NCI-H345 (cell line): ENCODE results near the gene MMEL1.
"Not testable (repeated sequence)": the region's sequence is repeated elsewhere in the genome, so short reads cannot be mapped to it uniquely, and the experiment has no call there.

Experiments
- DNase-seq: peaks from one replicate; lab custom pipeline; 2025; lab: John Stamatoyannopoulos, UW

Gene MMEL1

GRCh38 chr1:2632561-2633361, at the start of gene MMEL1:
MMEL1 (minus strand) TSS chr1:2633016; CDS start chr1:2629484, 3,532 bp downstream.
- no peak for DNase-seq

GRCh38 chr1:2676726-2677125, 43.9 kb upstream of the MMEL1 start:
- not testable (repeated sequence) for DNase-seq

GRCh38 chr1:2671656-2672055, 38.8 kb upstream of the MMEL1 start:
- not testable (repeated sequence) for DNase-seq

- not testable (repeated sequence) for DNase-seq
Measured at GRCh38 chr1:2659806-2660205, 27.0 kb upstream of the MMEL1 start.

GRCh38 chr1:2657909-2658308, 25.1 kb upstream of the MMEL1 start:
- not testable (repeated sequence) for DNase-seq

- DNase-seq, result not testable (repeated sequence)
Measured at GRCh38 chr1:2657124-2657523, 24.3 kb upstream of the MMEL1 start.

GRCh38 chr1:2655598-2656434, 23.0 kb upstream of the MMEL1 start:
- not testable (repeated sequence) for DNase-seq

- DNase-seq, result not testable (repeated sequence)
Measured at GRCh38 chr1:2654443-2654948, 21.7 kb upstream of the MMEL1 start.

GRCh38 chr1:2653741-2654442, 21.1 kb upstream of the MMEL1 start:
- not testable (repeated sequence) for DNase-seq

- DNase-seq, result not testable (repeated sequence)
Measured at GRCh38 chr1:2652926-2653571, 20.2 kb upstream of the MMEL1 start.

- DNase-seq, result not testable (repeated sequence)
Measured at GRCh38 chr1:2652152-2652925, 19.5 kb upstream of the MMEL1 start.

GRCh38 chr1:2650967-2651645, 18.3 kb upstream of the MMEL1 start:
- DNase-seq, result no peak

- DNase-seq, result no peak
Measured at GRCh38 chr1:2646837-2647236, 14.0 kb upstream of the MMEL1 start.

- no peak for DNase-seq
Measured at GRCh38 chr1:2645776-2646175, 13.0 kb upstream of the MMEL1 start.

GRCh38 chr1:2645143-2645542, 12.3 kb upstream of the MMEL1 start:
- no peak for DNase-seq

GRCh38 chr1:2644591-2645101, 11.8 kb upstream of the MMEL1 start:
- no peak for DNase-seq

- no peak for DNase-seq
Measured at GRCh38 chr1:2644171-2644570, 11.4 kb upstream of the MMEL1 start.

GRCh38 chr1:2643414-2644077, 10.7 kb upstream of the MMEL1 start:
- DNase-seq, result no peak
